ENCODE data around the gene TEAD1. TPM values are rescaled to one million over a fixed set of nuclear protein-coding genes. Genes with fewer than 3 reads are reported as not detected.

Gene TEAD1
- total RNA-seq, 4 donors from 2014 or later = 184 to 272 (median 208) TPM

DNA sequence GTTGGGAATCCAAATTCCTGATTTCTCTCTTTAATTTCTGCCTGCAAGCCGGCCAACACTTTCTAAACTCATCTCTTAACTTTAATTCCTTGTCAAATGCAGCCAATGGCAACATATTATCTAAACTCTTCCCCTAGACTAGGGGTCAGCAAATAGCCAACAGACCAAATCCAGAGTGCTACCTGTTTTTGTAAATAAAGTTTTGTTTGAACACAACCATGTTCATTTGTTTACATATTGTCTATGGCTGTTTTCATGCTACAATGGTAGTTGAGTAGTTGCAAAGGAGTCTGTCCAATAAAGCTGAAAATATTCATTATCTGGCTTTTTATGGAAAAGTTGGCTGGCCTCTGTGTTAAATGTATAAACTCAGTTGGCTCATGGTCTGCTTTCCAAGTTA is 297.7 kb downstream of the TEAD1 start:
- Histone ChIP-seq H3K4me1 (no peaks in the 10 kb centered on the region), H3K27me3 (no peaks in the 10 kb centered on the region), H3K9me3 (no peaks in the 10 kb centered on the region), H3K4me3 (no peak overlapping the region), H3K27ac (no peak overlapping the region), H3K36me3 (no peaks in the 10 kb centered on the region)
- ATAC-seq = no peak
- 56 to 90% methylated on average over 1 of the region's 1 CpG for WGBS, 2 donors (ENCODE audit: low coverage in 1 of 2)
- TF ChIP-seq POLR2A (IDR thresholded peaks at IDR 0.05) = no peak
- TF ChIP-seq CTCF (IDR thresholded peaks at IDR 0.05) = no peak
- no peak for TF ChIP-seq EP300 (IDR thresholded peaks at IDR 0.05)
- TF ChIP-seq POLR2AphosphoS5 (IDR thresholded peaks at IDR 0.05) = no peak

DNA sequence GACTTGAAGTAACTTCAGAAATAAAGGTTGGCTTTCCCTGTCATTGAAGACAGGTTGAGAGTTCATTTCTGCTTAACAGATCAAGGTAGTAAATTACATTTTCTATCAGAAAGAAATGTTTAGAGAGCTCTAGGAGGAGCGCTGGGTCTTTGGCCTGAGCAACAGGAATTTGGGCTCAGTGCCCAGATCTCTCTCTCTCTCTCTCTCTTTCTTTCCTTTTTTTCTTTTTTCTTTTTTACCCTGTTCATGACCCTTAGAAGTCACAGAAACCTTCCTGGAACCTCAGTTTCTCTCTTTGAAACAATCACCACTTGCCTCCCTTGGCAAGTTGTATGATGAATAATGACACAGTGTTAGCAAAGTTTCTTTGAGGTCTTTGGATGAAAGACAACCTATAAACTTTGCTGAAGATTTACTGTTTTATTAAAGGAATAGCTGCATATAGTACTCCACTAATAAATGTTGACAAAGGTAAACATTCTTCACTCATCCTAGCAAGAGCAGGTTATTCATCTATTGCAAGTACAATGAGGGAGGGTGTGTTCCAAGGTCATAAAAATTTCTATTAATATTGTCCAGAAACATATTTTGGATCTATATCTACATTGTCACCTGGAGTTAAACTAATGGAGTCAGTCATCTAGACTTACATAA is 299.4 kb downstream of the TEAD1 start:
- Histone ChIP-seq H3K4me1 (no peaks in the 10 kb centered on the region), H3K27ac (no peak overlapping the region), H3K9me3 (no peaks in the 10 kb centered on the region), H3K4me3 (no peak overlapping the region), H3K36me3 (no peaks in the 10 kb centered on the region), H3K27me3 (peaks cover 8% of the 10 kb centered on the region)
- 29 to 50% methylated on average over 1 of the region's 1 CpG for WGBS, 2 donors (ENCODE audit: low coverage in 1 of 2)
- TF ChIP-seq CTCF (IDR thresholded peaks at IDR 0.05) = no peak
- no peak for TF ChIP-seq EP300 (IDR thresholded peaks at IDR 0.05)
- TF ChIP-seq POLR2AphosphoS5 (IDR thresholded peaks at IDR 0.05) = no peak
- TF ChIP-seq POLR2A (IDR thresholded peaks at IDR 0.05) = no peak
- ATAC-seq = no peak

DNA sequence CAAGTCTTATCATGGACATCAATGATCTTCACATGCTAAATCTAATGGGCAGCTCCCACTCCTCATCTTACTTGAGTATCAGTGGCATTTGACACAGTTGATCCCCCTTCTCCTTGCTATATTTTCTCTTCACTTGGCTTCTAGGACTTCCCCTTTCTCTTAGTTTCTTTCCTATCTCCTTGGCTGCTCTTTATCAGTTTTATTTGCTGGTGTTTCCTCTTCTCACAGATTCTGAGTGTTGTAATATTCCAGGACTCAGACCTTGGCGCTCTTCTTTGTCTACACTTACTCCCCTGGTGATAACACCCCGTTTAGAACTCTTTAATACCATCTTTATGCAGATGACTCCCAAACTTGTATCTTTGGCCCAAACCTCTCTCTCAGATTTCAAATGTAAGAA is 301.0 kb downstream of the TEAD1 start:
- H3K27ac ChIP-seq = no peak overlapping the region
- TF ChIP-seq CTCF (IDR thresholded peaks at IDR 0.05) (no peak), POLR2A (IDR thresholded peaks at IDR 0.05) (no peak), POLR2AphosphoS5 (IDR thresholded peaks at IDR 0.05) (no peak), EP300 (IDR thresholded peaks at IDR 0.05) (no peak)
- peaks cover 14% of the 10 kb centered on the region for H3K27me3 ChIP-seq
- no peaks in the 10 kb centered on the region for H3K4me1 ChIP-seq
- no peaks in the 10 kb centered on the region for H3K9me3 ChIP-seq
- no peak for ATAC-seq
- no peaks in the 10 kb centered on the region for H3K36me3 ChIP-seq
- 53% methylated on average over 2 of the region's 2 CpGs; no CpG with 5 or more reads in 1 of the 2 donors for WGBS, 2 donors (ENCODE audit: low coverage in 1 of 2)
- no peak overlapping the region for H3K4me3 ChIP-seq

DNA sequence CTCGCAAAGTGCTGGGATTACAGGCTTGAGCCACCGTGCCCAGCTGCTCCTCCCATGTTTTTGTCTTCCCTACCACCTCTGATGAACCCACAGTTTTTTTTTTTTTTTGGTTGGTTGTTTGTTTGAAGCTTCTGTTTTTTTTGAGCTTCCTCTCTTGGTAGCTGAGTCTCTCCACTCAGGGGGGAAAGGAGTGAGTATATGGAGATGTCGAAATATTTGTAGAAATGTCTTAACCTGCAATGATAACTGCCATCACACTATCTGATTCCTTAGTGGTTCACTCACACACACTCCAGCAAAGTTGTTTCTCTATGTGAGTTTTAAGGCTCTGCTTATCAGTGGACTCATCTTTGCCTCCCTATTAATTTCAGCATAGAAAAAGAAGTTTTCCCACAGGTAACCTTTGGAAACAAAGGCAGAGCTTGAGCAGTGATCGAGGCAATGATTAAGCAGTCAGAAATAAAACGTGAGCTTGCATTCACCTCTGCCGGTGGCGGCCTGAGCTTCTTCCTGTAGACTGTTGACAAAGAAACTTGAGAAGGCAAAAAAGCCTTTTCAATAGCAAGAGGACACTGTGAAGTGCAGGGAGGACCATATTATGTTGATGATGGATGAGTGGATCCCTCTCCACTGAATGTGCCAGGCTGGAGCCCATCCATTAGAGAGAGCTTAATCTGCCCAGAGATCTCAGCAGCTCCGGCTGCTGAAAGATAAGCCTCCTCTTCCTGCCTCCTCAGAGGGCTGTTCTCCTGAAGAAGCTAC is 305.9 kb downstream of the TEAD1 start:
- Histone ChIP-seq H3K9me3 (no peaks in the 10 kb centered on the region), H3K4me1 (no peaks in the 10 kb centered on the region), H3K27ac (no peak overlapping the region), H3K4me3 (no peak overlapping the region), H3K27me3 (peaks cover 15% of the 10 kb centered on the region), H3K36me3 (no peaks in the 10 kb centered on the region)
- ATAC-seq = no peak
- no peak for TF ChIP-seq EP300 (IDR thresholded peaks at IDR 0.05)
- TF ChIP-seq CTCF (IDR thresholded peaks at IDR 0.05) = no peak
- no peak for TF ChIP-seq POLR2AphosphoS5 (IDR thresholded peaks at IDR 0.05)
- no peak for TF ChIP-seq POLR2A (IDR thresholded peaks at IDR 0.05)
- WGBS, 2 donors (ENCODE audit: low coverage in 1 of 2) = 46 to 47% methylated on average over 7 to 8 of the region's 8 CpGs

Measured in gastroesophageal sphincter (tissue), 4 donors.